DND-41 (cell line): ENCODE measurements around the gene TLCD2.

Experiments used
- CTCF ChIP-seq: IDR thresholded peaks from 2 replicates; pipeline ENCODE4 v1.5.1; 2012; ENCODE audit warnings: borderline replicate concordance, low read length, moderate library complexity, mild to moderate bottlenecking; ENCODE audit not compliant: poor library complexity, severe bottlenecking; ENCODE audit errors: extremely low read depth
- EZH2 ChIP-seq: IDR thresholded peaks from 3 replicates; pipeline ENCODE4 v1.6.1; 2012; ENCODE audit warnings: borderline replicate concordance, low read depth, mild to moderate bottlenecking, moderate library complexity, low read length, inconsistent platforms; ENCODE audit not compliant: severe bottlenecking

GRCh38 chr17:1754430-1755112 is 44.4 kb upstream of the TLCD2 start:
- TF ChIP-seq CTCF = no peak
- no peak for TF ChIP-seq EZH2
